K562 (cell line): ENCODE results near the gene BRD3OS. TPM values are rescaled to one million over a fixed set of nuclear protein-coding genes. Genes with fewer than 3 reads are reported as not detected.

Source experiments
- ADNP ChIP-seq: fragments of 200-800 bp; sonication (Bioruptor generic); IDR thresholded peaks from 2 replicates; pipeline ENCODE4 v1.6.1; 2016; ENCODE audit warnings: missing genetic modification characterization, missing compliant biosample characterization
- CBFA2T3 ChIP-seq: fragments of 450-650 bp; IDR thresholded peaks from 2 replicates; pipeline ENCODE4 v1.6.1; 2017
- CBX8 ChIP-seq: fragments of 200-600 bp; sonication (generic); IDR thresholded peaks from 2 replicates; pipeline ENCODE4 v1.6.1; 2012; ENCODE audit warnings: borderline replicate concordance, mixed run types, low read depth, mild to moderate bottlenecking, moderate library complexity, mixed read lengths, low read length, control low read depth, inconsistent platforms; ENCODE audit not compliant: poor library complexity, severe bottlenecking; ENCODE audit errors: extremely low read depth
- FOXK1 ChIP-seq: sonication (generic); formaldehyde crosslinking; IDR thresholded peaks from 2 replicates; pipeline ENCODE4 v1.8.0; 2022; ENCODE audit warnings: missing genetic modification reagents, mild to moderate bottlenecking, borderline replicate concordance
- KAT7 ChIP-seq: sonication (generic); formaldehyde crosslinking; IDR thresholded peaks from 2 replicates; pipeline ENCODE4 v1.8.0; 2022; ENCODE audit warnings: missing genetic modification reagents, mild to moderate bottlenecking, borderline replicate concordance
- MTA1 ChIP-seq: fragments of 450-650 bp; IDR thresholded peaks from 2 replicates; pipeline ENCODE4 v1.6.1; 2017; ENCODE audit warnings: borderline replicate concordance
- MTA3 ChIP-seq: fragments of 450-650 bp; formaldehyde crosslinking; IDR thresholded peaks from 2 replicates; pipeline ENCODE4 v1.6.1; 2017; ENCODE audit warnings: mild to moderate bottlenecking, borderline replicate concordance
- NFATC3 ChIP-seq: fragments of 450-650 bp; IDR thresholded peaks from 2 replicates; pipeline ENCODE4 v1.6.1; 2017; ENCODE audit warnings: mild to moderate bottlenecking
- PYGO2 ChIP-seq: fragments of 450-650 bp; IDR thresholded peaks from 2 replicates; pipeline ENCODE4 v1.6.1; 2016; ENCODE audit warnings: mild to moderate bottlenecking, missing genetic modification characterization, moderate library complexity, missing compliant biosample characterization
- RBBP5 ChIP-seq: fragments of 200-600 bp; sonication (generic); IDR thresholded peaks from 2 replicates; pipeline ENCODE4 v1.6.1; 2012; ENCODE audit warnings: borderline replicate concordance, mild to moderate bottlenecking, low read length, control low read depth, inconsistent platforms; ENCODE audit not compliant: insufficient read depth, poor library complexity, severe bottlenecking
- RBM34 ChIP-seq: fragments of 200-400 bp; formaldehyde crosslinking; IDR thresholded peaks from 2 replicates; pipeline ENCODE4 v1.6.1; 2018; ENCODE audit warnings: low read length, borderline replicate concordance; ENCODE audit not compliant: insufficient read depth
- ZC3H11A ChIP-seq: IDR thresholded peaks from 2 replicates; pipeline ENCODE4 v1.6.1; 2012; ENCODE audit warnings: low read depth, low read length, improper control_type of control experiment
- ZNF354B ChIP-seq: fragments of 250-450 bp; sonication (Bioruptor Pico); IDR thresholded peaks from 2 replicates; pipeline ENCODE4 v1.4.0; 2020
- ZNF695 ChIP-seq: fragments of 450-650 bp; formaldehyde crosslinking; IDR thresholded peaks from 2 replicates; pipeline ENCODE4 v1.4.0; 2020; ENCODE audit warnings: mild to moderate bottlenecking, moderate library complexity
- polyA plus RNA-seq, 8 experiments: library from polyadenylated mRNA; depleted of rRNA in 4 of 8; stranded (reverse) in 5 of 8; unstranded in 3 of 8; fragments of >200 nt; fragmentation: Nextera tagmentation in 2 of 8; fragmentation: Illumina TruSeq in 1 of 8; extraction: Ambion mirVana in 2 of 8; extraction: Trizol in 1 of 8; gene quantifications; 2 replicates each; pipeline versions ENCODE4 v1.2.1 to v1.2.3, GENCODE V29; 2011 to 2014; ENCODE audit warnings: inconsistent platforms in 1 of 8, missing spikeins in 1 of 8
- total RNA-seq, 7 experiments: library from RNA; depleted of rRNA in 6 of 7; stranded (reverse); fragments of >200 nt in 6 of 7; fragmentation: Illumina TruSeq in 2 of 7; extraction: Trizol in 2 of 7; gene quantifications; 2 replicates each; pipeline versions ENCODE4 v1.2.1 to v1.2.3, GENCODE V29; 2011 to 2021; ENCODE audit warnings: low replicate concordance in 1 of 7
- TF ChIP-seq, protein P1 (sequence below), 2 experiments: fragments of 450-650 bp; formaldehyde crosslinking in 1 of 2; IDR thresholded peaks; 2 replicates each; pipeline versions ENCODE4 v1.4.0 to v1.6.1; 2014 to 2020; ENCODE audit warnings: mild to moderate bottlenecking in 2 of 2, borderline replicate concordance in 1 of 2, low read depth in 1 of 2
- TF ChIP-seq, protein P2 (sequence below): fragments of 450-650 bp; IDR thresholded peaks from 2 replicates; pipeline ENCODE4 v1.7.0; 2016; ENCODE audit warnings: borderline replicate concordance
- TF ChIP-seq, protein P3 (sequence below): fragments of 250-450 bp; sonication (Bioruptor Pico); IDR thresholded peaks from 2 replicates; pipeline ENCODE4 v1.8.0; 2022; ENCODE audit warnings: moderate library complexity, mild to moderate bottlenecking, inconsistent platforms

Gene BRD3OS
- total and polyA plus RNA-seq, 9 of the 15 experiments (the other 6 are each of a cell fraction or from before 2014, with no cell fraction given): 1.1 to 8.7 (median 5.9) TPM

DNA sequence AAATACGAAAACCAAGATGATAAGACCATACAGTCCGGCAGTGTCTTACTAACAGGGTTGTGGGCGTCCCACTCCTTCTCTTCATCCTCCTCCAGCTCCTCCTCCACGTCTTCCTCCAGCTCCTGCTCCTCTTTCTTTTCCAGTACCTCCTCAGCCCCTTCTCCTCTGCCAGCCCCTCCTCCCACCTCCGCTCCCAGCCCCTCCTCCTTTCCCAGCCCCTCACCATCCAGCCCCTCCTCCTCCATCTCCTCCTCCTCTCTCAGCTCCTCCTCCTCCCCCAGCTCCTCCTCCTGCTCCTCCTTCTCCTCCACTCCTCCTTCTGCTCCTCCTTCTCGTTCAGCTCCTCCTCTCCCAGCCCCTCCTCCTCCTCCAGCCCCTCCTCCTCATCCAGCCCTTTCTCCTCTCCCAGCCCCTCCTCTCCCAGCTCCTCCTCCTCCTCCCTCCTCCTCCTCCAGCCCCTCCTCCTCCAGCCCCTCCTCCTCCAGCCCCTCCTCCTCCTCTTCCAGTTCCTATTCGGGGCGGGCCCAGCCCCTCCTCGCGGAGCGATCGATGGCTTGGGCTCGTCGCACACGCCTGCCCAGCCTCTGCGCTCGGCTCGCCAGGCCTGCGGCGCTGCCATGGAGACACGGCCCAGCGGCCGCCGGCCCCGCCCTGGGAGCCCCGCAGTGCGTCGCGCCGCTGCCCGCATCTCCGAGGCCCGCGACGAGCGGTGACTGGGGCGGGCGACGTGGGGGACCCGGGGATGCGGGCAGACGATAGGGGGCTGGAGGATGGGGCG is at the start of gene BRD3OS (continued):
- TF ChIP-seq NFATC3: no peak
- TF ChIP-seq ZNF695 (CRISPR knock-in tag): no peak
- TF ChIP-seq KAT7: 0 out of 2 replicates have a peak, but pooled peaks have one; percentile 34
- TF ChIP-seq RBBP5: no peak
- TF ChIP-seq ZNF354B (CRISPR knock-in tag): no peak
- TF ChIP-seq, protein P1, sequence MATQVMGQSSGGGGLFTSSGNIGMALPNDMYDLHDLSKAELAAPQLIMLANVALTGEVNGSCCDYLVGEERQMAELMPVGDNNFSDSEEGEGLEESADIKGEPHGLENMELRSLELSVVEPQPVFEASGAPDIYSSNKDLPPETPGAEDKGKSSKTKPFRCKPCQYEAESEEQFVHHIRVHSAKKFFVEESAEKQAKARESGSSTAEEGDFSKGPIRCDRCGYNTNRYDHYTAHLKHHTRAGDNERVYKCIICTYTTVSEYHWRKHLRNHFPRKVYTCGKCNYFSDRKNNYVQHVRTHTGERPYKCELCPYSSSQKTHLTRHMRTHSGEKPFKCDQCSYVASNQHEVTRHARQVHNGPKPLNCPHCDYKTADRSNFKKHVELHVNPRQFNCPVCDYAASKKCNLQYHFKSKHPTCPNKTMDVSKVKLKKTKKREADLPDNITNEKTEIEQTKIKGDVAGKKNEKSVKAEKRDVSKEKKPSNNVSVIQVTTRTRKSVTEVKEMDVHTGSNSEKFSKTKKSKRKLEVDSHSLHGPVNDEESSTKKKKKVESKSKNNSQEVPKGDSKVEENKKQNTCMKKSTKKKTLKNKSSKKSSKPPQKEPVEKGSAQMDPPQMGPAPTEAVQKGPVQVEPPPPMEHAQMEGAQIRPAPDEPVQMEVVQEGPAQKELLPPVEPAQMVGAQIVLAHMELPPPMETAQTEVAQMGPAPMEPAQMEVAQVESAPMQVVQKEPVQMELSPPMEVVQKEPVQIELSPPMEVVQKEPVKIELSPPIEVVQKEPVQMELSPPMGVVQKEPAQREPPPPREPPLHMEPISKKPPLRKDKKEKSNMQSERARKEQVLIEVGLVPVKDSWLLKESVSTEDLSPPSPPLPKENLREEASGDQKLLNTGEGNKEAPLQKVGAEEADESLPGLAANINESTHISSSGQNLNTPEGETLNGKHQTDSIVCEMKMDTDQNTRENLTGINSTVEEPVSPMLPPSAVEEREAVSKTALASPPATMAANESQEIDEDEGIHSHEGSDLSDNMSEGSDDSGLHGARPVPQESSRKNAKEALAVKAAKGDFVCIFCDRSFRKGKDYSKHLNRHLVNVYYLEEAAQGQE (IDR thresholded peaks at IDR 0.05; ENCODE audit: borderline replicate concordance): peak; percentile 98
- TF ChIP-seq, protein P1 (CRISPR knock-in tag; IDR thresholded peaks at IDR 0.05; ENCODE audit: low read depth): no peak
- no peak for TF ChIP-seq ADNP
- no peak for TF ChIP-seq CBX8
- TF ChIP-seq, protein P2, sequence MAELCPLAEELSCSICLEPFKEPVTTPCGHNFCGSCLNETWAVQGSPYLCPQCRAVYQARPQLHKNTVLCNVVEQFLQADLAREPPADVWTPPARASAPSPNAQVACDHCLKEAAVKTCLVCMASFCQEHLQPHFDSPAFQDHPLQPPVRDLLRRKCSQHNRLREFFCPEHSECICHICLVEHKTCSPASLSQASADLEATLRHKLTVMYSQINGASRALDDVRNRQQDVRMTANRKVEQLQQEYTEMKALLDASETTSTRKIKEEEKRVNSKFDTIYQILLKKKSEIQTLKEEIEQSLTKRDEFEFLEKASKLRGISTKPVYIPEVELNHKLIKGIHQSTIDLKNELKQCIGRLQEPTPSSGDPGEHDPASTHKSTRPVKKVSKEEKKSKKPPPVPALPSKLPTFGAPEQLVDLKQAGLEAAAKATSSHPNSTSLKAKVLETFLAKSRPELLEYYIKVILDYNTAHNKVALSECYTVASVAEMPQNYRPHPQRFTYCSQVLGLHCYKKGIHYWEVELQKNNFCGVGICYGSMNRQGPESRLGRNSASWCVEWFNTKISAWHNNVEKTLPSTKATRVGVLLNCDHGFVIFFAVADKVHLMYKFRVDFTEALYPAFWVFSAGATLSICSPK: no peak
- TF ChIP-seq MTA1: peak; percentile 78; the same call in 1 of the 2 replicates
- no peak for TF ChIP-seq CBFA2T3
- no peak for TF ChIP-seq ZC3H11A
- no peak for TF ChIP-seq MTA3
- TF ChIP-seq PYGO2 (tag): no peak
- no peak for TF ChIP-seq RBM34
- TF ChIP-seq, protein P3, sequence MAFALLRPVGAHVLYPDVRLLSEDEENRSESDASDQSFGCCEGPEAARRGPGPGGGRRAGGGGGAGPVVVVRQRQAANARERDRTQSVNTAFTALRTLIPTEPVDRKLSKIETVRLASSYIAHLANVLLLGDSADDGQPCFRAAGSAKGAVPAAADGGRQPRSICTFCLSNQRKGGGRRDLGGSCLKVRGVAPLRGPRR (CRISPR knock-in tag): no peak
- no peak for TF ChIP-seq FOXK1 (CRISPR knock-in tag)
